DMS79 treated with DMSO at 0.1 percent for 48 hours (cell line): ENCODE data around the gene MACROH2A2.
A peak's percentile ranks its signal among the peaks of the same experiment; 100 is the strongest.
"Not testable (repeated sequence)": the region's sequence is repeated elsewhere in the genome, so short reads cannot be mapped to it uniquely, and the experiment has no call there.

Experiments
- DNase-seq: peaks from one replicate; lab custom pipeline; 2025; lab: John Stamatoyannopoulos, UW

The MACROH2A2 gene

DNA sequence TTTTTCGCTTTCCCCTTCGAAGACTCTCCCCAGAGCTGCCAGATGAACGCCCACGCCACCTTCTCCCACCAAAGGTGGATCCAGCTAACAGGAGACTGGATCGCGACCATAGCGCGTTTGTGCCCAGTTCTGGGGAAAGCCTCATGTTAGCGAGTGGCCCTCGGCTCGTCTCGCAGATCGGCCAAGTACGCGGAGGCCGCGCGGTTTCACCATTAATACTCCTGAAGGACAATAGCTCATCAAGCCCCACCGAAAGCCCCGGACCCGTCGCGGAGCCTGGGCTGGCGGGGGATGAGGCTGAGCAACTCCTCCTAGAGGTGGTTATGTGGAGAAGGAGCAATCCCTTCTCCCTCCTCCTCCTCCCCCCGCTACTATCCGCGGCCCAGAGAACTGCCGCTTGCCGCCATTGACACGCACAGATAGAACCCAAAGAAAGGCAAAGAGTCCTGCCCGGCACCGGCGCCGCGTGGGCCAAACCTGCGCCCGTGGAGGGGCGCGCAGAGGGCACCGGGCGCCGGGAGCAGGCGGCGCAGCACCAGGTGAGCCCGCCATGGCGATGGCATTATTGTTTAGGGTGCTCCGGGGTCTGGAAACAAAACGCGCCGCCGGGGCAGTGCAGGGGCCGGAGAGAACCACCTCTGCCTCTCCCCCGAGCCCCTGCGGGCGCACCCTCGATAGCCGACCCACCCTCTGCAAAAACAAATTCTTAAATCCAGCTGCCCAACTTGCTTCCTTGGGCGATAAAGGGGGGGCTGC lies at the start of gene MACROH2A2:
MACROH2A2 (plus strand) TSS at position 385 of the 756 bp plus-strand sequence. CDS start 22,813 bp downstream, outside the sequence.
- DNase-seq: peak; percentile 30

DNA sequence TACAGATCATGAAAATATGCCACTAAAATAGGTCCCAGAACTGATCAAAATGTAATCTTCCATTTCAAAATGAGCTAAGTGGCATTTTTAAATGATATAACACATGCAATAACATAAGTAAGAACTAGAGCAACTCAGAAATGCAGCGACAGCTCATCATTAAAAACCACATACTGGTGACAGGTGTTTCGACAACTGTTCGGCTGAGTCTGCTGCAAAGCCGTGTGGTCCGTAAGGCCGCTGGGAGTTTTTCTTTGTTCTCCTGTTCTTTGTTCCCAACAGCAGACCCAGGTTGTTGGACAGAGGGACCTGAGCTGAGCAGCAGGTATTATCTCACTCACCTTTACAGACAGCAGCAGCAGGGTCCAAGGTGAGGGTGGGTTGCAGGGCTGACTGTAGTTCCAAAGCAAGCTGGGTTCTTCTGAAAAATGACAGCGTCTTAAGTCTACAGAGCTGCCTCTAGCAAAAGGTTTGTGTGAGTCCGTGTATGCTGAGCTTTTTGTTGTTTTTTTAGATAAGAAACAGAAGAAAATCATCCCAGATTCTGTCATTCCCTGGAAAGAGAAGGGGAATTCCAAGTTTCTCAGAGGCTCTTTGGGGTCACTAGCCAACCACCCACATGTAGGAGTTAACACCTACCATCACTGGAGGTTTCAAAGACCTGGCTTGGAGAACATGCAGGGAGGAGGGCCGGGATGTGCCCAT lies 45.4 kb upstream of the MACROH2A2 start:
- no peak for DNase-seq

DNA sequence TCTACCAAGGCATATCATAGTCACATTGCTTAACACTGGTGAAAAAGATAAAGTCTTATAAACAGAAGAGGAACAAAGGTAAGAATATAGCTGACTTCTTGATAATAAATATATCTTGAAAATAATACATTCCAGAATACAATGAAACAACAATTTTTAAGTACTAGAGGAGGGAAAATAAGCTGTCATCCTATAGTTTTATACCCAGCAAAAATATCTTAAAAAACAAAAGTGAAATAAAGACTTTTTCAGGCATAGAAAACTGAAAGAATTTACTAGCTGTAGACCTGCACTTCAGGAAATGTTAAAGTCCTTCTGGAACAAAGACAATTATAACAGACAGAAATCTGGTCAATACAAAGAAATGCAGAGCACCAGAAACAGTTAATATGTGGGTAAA lies 21.4 kb upstream of the MACROH2A2 start:
- DNase-seq: no peak

DNA sequence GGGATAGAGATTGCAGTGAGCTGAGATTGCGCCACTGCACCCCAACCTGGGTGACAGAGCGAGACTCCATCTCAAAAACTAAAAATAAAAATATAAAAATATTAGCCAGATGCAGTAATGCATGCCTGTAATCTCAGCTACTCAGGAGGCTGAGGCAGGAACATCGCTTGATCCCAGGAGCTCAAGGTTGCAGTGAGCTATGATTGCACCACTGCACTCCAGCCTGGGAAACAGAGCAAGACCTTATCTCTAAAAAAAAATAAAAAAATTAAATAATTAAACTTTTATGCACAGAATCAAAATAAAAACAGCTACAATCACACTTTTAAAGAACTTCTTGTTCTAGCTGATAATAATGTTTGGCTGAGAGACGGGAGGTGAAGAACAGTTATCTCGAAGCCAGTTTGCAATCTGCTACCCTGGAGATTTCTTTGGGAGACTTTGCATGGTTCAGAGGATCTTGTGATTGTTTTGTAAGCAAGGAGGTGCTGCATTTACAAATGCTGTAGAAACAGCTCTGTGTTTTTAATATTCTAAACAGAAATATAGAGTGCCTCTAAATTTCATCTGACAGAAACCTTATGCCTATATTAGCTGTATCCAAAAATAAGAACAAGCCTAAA lies 19.9 kb upstream of the MACROH2A2 start:
- DNase-seq: no peak

DNA sequence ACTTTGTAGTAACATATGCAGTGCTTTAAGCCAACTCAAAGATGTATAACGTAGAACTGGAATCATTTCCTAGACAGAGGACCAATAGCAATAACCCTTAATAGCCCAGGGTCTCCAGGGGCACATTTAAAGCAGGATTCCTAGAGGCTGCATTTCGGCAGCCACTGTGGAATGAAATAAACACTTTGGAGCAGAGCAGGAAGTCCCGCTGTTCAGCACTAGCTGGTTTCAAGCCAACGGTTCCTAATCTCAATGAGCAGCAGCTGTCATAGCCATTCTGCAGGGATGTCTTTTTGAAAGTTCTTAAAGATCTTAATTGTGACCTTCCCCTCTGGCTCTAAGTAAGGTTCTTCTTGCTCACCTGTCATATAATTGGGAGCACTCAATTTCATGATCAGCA lies 18.4 kb upstream of the MACROH2A2 start:
- peak; percentile 26 for DNase-seq

DNA sequence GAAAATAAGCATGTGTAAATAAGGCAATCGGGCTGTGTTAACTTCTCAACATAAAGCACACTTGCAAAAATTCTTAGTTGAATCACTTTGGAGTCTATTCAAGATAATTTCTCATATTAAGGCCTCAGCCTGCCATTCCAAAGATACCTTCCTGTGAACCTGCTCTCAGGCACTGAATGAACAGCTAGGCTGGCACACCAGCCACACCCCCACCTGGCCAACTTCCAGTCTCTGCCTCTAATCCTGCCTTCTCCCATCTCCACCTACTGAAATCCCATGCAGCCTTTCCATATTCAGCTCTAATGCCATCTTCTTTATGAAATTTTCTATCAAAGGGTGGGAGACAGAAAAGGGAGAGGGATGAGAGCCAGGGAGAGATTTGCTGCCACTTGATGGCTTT lies 17.1 kb upstream of the MACROH2A2 start:
- DNase-seq: no peak

DNA sequence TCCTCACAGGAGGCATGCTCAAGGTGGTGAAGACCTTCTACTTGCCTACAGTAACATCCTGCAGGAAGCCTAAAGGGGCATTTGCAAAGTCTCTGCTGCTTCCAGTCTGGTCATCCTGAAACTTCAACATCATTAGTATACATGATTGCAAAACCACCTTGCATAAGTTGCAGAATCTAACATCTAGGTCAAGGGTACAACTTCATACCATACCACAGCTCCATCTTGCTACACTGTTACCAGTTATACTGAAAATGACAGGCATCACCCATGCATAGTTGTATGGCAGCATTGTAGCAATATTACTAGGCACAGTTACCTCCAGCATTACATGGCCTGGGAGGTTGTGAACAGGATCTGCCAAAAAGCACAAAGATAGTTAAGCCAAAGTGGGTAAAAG lies 13.7 kb upstream of the MACROH2A2 start:
- DNase-seq: no peak

DNA sequence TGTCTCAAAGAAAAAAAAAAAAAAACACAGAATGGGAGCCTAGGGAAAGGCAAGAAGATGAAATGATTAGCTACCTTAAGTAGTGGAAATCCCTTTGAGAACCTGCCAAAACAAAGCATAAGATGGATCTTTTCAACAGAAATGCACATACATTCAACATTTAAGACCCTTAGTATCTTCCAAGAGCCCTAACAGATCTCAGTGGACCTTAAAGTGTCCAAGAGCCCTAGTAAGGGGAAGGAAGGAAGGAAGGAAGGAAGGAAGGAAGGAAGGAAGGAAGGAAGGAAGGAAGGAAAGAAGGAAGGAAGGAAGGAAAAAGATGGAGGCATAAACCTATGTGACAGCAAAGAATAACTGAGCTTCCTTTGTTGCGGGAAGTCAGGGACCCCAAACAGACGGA lies 11.6 kb upstream of the MACROH2A2 start:
- DNase-seq: no peak

DNA sequence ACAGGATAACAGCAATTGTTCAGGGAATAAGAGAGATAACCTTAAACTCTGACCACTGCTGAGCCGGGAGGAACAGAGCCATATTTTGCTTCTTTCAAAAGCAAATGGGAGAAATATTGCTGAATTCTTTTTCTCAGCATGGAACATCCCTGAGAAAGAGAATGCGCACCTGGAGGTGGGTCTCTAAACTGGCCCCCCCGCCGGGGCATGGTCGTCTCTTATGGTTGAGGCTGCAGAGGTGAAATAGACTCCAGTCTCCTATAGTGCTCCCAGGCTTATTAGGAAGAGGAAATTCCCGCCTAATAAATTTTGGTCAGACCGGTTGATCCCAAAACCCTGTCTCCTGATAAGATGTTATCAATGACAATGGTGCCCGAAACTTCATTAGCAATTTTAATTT lies 10.9 kb upstream of the MACROH2A2 start:
- DNase-seq: not testable (repeated sequence)

DNA sequence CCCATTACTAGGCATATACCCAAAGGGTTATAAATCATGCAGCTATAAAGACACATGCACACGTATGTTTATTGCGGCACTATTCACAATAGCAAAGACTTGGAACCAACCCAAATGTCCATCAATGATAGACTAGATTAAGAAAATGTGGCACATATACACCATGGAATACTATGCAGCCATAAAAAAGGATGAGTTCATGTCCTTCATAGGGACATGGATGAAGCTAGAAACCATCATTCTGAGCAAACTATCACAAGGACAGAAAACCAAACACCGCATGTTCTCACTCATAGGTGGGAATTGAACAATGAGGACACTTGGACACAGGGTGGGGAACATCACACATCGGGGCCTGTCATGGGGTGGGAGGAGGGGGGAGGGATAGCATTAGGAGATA lies 5.6 kb upstream of the MACROH2A2 start:
- DNase-seq: not testable (repeated sequence)

DNA sequence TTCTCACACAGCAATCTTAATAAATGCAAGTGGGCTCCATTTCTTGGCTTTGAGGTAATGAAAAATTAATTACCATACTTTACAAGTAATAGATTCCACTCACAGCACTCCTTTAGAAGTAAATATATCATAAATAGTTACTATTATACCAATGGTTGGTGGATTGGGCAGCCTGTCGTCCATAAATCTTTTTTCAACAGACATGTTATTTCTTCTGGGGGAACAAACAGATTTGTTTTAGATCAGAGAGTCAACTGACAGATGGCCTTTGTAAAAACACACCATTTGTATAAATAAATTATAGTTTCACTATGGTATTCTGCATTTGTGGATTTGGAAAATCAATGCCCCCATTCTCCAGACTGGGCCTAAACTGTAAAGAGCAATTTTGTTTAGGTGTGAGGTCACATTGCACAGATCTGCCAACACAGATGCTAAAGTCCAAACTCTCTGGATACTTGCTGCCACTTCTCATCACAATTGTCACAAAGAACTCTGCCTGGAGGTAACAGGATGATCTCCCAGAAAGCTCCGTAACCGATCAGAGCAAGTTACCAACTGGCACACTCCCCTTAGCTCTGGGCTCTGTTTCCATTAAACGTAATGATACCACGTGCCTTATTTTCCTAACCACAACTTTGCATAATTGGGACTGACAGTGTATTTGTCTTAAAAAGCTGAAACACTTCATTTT lies 4.5 kb upstream of the MACROH2A2 start:
- DNase-seq: no peak

DNA sequence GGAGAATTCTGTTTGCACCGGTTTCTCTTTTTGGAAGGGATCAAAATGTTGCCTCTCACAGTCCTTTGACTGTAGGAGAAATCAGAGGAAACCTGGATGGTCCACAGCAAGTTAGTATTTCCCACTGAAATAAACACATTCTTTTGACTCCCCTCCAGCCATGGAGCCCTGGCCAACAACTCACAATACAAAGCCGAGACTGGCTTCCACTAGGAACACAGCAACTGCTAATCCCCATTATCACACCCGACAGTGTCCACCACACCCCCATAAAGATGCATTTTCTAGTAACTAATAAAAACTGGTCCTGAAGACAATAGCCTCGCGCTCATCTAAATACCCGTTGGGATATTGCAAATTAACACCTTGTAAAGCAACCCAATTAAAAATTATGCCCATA lies 798 bp upstream of the MACROH2A2 start:
- DNase-seq: no peak

DNA sequence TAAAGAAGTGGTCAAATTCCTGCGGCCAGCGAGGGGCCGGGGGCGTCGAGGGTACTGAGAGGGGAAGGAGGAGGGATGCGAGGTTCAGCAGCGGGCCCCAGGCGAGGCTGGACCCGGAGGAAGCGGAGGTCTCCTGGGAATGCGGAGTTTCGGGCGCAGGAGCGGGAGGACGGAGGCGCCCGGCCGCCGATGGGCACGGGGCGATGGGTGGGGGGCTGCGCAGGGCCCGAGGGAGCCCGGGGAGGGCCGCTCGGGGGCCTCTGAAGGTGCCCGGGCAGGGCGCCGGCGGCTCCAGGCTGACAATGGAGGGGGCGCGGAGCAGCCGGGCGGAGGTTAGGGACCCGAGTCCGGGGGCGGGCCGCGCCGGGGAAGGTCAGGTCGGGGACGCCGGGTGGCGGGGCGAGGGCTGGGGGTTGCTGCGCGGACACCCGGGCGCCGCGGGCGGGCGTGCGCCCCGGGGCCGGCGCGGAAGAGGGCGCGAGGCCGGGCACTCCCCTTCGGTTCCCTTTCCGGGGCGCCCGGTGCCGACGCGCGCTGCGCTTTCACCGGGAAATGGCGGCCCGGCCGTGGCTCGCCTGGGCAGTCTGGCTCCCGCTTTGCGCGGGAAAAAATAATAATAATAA lies 683 bp downstream of the MACROH2A2 start:
- DNase-seq: no peak

DNA sequence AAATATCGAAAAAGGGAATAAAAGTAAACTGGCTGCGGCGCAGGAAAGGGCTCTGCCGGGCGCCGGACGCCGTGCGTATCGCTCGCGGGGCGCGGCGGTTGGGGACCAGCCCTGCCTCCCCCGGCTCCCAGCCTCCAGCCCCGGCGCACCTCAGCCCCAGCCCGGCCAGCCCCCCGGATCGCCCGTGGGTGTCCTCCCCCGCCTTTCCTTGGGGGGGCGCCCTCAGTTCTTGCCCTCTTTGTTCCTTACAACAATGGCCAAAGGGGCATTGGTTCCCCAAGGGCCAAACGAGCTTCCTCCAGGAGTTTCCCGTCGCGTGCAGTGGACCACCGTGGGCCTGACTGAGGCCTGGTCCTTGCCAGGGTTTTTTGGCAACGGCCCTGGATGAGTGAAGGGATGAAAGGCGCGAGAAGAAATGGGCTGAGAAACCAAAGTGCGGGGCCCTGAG lies 1.2 kb downstream of the MACROH2A2 start:
- DNase-seq: peak; percentile 9

DNA sequence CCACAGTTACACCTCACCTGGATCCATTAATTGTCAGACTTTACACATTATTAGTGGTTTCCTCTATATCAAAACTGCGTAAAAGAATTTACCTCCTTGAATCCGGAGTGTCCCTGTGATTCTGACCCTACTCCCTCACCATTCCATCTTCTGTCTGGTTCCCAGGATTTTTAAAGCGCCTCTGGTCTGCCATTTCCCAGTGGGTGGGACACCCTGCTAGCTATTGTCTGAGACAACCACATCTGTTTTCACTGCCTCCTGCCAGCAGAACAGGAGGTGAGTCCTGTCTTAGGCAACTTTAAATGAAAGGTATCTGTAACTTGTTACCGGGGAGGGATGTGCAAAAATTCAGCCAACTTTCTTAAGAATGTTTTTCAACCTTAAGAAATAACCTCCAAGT lies 2.3 kb downstream of the MACROH2A2 start:
- no peak for DNase-seq

DNA sequence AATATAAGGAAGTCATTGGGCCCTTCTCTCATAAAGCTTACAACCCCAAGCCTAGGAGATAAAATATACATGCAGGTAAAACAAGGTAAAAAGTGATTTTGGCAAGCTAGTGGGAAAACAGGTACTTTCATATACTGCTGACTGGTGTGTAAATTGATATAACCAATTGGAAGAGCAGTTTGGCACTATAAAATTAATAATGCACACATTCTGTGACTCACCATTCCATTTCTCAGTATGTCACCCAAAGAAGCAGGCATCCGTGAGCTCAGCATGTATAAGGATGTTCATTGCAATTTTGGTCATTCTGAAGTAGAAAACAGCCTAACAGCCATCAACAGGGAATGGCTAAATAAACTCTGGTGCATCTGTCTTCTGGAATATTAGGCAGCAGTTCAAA lies 2.9 kb downstream of the MACROH2A2 start:
- no peak for DNase-seq

DNA sequence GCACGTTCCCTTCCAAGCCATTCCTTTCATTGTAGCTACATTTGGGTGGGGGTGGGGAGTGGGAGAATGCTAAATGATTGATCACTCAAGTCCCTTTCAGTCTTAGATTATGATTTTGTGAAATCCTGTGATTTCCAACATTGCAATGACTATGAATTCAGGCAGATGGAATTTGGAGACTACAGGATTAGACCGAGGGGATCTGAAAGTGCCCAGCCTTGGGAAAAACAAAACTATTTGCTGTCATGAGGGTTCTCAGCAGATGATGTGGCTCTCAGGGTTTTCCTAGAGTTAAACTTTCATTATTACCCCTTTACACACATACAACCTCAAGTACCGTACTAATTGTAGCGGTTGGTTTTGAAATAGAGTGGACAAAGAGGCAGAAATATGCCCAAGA lies 4.7 kb downstream of the MACROH2A2 start:
- no peak for DNase-seq

DNA sequence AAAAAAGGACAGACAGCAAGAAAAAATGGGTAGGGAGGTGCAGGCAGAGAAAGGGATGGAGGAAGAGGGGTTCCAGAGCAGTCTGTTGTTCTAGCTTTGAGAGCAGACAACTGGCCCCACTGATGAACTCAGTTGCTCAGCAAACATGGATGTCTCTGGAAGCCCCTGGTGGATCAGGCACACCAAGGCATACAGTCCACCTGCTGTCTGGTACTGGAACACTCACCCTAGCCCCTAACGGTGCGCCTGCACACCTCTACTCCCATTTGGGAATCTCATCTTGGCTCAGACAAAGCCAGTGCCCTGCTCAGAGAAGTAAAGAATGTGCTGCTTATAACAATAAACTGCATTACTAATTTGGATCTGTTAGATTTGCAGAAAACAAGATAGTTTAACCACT lies 7.7 kb downstream of the MACROH2A2 start:
- no peak for DNase-seq

DNA sequence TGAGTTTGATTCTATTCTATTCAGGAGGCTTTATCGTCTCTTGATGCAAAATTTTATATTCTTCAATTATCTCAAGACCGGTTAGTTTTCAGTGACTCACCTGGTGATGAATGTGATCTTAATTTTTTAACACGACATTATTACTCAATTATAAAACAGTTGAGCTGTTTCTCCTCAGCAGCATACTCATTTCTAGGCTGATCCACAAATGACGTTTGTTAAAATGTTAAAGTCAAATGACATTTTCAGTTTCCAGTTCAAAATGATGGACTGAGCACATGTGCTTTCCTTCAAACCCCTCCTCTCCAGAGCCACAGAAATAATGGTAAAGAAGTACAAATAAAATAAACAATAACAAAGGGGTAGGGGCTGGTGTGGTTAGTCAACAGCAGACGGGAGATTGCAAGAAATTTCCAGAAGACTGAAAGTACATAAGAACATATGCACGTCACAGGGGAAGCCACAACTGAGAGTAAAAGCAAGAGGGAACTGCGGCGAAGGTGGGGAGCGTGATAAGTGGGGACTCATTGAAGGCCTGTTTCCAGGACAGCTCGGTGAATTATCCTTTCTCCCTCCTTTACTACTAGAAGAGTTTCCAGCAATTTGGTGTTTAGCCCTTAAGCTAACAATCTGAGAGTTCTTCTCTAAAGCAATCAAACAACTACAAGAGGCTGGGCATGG lies 10.9 kb downstream of the MACROH2A2 start:
- no peak for DNase-seq

DNA sequence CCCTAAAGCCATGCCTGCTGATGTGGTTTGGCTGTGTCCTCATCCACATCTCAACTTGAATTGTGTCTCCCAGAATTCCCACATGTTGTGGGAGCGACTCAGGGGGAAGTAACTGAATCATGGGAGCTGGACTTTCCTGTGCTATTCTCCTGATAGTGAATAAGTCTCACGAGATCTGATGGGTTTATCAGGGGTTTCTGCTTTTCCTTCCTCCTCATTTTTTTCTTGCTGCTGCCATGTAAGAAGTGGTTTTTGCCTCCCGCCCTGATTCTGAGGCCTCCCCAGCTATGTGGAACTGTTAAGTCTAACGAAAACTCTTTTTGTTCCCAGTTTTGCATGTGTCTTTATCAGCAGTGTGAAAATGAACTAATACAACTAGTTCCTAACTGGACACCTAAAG lies 11.8 kb downstream of the MACROH2A2 start:
- no peak for DNase-seq

DNA sequence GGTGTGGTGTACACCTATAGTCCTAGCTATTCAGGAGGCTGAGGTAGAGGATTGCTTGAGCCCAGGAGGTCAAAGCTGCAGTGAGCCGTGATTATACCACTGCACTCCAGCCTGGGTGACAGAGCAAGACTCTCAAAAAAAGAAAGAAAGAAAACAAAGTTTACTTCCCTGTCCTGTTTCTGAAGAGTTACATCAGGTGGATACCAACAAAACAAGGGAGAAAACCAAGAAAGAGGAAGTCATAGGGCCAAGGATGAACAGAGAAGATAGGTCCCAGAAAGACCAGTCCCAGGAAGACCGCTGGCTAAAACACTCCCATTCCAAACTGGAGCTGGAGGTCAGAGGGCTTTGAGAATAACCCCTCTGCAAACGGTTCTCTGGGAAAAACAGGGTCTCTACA lies 13.5 kb downstream of the MACROH2A2 start:
- no peak for DNase-seq
